Measurements from ENCODE around the gene GNB3. TPM values are rescaled to one million over a fixed set of nuclear protein-coding genes. Genes with fewer than 3 reads are reported as not detected.

Gene GNB3
- 0.72 to 3.3 TPM (median 2.2 TPM) in 5 replicates for total RNA-seq (2022; extraction: Qiagen RNA extraction)

DNA sequence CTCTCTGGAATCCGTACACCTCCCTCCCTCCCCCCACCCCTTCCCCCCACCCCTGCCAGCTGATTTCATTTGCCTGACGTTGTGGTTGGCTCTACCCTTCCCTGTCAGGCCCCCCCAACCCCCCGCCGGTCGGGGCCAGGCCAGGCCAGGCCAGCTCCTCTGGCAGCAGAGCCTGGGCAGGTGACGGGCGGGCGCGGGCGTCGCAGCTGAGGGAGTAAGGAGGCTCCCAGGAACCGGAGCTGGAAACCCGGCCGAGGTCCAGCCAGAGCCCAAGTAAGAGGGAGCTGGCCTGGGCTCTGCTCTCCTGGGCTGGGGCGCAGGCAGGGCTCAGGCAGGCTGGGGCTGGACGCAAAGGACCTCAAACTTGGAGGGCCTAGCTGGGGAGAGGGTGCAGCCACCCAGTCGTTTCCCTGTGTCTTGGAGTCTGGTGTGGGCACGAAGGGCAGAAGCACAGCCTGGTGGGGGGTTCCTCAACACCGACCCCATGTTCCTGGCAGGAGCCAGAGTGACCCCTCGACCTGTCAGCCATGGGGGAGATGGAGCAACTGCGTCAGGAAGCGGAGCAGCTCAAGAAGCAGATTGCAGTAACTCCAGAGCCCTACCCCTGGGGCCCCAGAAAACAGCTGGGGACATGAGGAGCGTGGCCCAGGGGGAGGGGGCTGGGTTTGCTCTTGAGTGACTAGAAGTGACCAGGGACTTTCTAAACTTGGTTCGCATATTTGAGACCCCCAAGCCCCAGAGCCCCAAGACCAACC, at the start of gene GNB3:
Gene GNB3 (plus strand): TSS at position 165 of the 755 bp plus-strand sequence. CDS start 363 bp downstream, at position 528.

DNA sequence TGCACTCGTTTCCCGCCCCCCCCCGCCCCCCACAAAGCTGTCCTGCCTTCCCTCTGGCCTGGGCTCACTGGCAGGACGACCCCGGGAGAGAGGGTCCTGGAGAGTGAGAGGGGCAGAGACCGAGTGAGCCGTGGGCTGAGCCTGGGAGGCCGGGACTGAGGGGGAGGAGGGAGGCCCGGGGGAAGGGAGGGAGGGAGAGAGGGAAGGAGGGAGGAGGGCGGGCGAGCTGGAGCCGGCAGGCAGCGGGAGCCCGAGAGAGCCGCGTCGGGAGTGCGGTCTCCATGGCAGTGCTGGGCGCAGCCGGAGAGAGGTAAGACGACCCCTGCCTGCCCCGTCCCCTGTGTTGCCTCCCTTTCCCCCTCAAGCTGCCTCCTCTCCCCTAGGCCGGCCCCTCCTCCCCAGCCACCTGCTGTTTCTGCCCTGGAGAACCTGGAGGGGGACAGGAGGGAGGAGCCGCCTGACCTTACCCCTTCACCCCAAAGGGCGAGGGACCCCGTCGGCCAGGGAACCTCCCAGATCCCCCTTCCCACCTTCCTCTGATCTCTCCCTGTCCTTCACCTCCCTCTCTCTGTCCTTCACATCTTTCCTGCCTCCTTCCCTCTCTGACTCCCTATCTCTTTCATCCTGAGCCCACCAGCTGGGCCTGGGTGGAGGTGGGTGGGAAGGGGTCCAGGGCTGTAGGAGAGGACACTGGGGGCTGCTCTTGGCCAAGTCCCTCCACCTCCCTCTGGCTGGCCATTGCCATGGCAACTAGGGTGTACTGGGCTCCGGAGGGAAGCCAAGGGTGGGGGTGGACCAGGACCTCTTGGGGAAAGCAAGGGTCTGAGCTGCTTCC, 18.9 kb upstream of the GNB3 start, which contains the start of gene GPR162:
Gene GPR162 (plus strand): TSS at position 231 of the 835 bp plus-strand sequence. CDS start 2,078 bp downstream, outside the sequence.

DNA sequence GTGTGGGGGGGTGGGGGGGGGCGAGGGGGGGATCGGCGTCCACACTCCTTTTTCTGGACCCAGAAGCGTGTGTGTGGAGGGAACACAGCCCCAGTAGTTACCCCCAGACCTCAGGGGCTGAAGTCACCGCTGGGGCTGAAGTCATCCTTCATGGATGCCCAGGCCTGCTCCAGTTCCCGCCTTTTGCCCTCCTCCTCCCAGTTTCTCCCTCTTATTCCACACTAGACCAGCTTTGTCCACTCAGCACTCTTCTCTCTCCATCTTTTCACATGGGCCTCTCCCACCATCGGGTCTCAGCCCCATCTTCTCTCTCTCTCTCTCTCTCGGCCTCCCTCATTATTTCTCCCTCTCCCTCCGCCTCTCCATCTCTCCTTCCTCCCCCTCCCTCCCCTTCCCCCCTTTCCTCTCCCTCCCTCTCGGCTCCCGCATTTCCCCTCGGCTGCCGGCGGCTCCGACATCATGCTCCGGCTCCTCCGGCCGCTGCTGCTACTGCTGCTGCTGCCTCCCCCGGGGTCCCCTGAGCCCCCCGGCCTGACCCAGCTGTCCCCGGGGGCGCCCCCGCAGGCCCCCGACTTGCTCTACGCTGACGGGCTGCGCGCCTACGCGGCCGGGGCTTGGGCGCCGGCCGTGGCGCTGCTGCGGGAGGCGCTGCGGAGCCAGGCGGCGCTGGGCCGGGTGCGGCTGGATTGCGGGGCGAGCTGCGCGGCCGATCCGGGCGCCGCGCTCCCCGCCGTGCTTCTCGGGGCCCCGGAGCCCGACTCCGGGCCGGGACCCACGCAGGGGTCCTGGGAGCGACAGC, 12.5 kb upstream of the GNB3 start, which contains the start of gene P3H3:
Gene P3H3 (plus strand): TSS at position 426 of the 799 bp plus-strand sequence. CDS start 34 bp downstream, at position 460.

DNA sequence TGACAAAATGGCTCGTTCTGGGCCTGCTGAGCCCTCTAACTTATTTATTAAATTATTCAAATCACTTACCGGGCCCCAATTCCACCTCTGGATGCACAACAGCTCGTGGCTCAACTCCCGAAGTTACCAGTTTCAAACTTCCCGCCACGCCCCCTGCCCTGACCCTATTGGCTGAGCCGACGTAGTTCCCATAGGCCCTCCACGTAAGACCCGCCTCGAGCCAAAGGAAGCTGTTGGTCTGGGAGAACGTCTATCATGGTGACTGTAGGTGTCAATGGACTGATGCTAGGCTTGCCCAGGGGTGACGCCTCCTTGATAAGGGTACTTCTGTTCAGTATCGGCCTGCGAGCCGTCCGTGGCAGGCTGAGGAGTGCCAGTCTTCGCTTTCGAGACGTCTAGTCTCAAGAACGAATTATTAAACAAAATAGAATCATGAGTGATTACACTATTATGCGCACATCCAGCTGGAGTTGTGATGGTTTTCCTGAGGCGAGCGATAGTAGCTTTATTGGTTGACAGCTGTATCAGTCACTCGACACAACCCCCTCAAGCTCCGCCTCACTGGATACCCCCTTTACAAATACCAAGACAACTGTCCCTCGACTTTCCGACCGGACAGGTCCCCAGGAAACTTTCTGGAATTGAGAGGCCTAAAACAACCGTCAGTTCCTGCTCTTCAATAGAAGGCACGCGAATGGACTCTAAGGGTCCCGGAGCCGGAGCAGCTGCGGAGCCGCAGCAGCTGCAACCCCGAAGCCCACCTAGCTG, 10.6 kb downstream of the GNB3 start, which contains the start of gene CDCA3:
Gene CDCA3 (minus strand): TSS at position 134 of the 768 bp plus-strand sequence. CDS start 334 bp downstream, outside the sequence.

DNA sequence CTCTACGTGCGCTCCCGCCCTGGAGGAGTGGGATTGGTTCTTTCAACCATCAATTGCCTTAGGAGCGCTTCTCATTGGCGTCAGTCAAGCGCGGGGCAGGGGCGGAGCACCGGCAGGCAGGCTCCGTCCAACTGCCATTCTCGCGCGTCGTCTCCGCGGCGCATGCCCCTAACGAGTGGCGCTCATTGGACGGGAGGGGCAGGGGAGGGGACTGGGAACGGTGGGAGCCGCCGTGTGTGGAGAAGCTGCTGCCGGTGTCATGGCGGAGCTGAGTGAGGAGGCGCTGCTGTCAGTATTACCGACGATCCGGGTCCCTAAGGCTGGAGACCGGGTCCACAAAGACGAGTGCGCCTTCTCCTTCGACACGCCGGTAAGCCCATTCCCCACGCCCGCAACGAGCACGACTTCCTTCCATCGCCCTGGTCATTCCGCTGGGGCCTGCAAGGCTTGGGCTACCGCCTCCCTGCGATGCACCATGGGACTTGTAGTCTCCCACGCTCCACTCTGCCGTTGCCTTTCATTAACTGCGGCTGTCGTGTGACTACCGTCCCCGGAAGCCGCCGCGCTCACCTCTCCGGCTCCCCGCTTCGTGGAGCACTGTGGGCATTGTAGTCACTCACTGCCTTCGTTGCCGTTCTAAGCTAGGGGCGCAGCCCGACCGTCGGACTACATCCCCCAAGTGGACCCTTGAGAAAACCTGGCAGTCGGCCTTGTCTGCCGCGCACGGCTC, 11.4 kb downstream of the GNB3 start, which contains the start of gene USP5:
Gene USP5 (plus strand): TSS at position 230 of the 730 bp plus-strand sequence. CDS start 30 bp downstream, at position 260.

DNA sequence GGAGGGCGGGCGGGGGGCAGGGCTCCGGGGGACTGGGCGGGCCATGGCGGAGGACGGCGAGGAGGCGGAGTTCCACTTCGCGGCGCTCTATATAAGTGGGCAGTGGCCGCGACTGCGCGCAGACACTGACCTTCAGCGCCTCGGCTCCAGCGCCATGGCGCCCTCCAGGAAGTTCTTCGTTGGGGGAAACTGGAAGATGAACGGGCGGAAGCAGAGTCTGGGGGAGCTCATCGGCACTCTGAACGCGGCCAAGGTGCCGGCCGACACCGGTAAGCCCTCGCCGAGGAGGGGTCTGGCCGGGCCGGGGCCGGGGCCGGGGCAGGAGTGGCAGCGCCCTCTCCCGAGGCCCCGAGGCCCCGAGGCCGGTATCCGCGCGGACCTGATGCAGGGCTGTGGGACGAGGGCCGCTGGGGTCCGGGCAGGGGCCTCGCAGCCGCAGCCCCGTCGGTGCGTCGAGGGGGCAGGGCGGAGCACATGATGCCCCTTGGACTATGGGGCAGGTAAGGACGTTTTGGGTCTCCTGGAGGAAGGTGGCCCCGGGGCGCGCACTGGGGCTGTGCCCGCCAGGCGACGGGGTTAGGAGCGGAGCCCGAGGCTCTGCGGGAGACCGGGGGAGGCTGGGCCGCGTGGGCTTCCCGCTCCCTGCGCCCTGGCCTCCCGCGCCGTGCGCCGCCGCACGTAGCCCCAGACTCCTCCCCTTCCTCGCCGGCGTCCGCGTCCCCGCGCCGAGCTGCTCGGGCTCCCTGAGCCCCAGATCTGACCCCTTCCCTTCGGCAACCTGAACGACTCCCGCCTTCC, 26.9 kb downstream of the GNB3 start, which contains the start of gene TPI1:
Gene TPI1 (plus strand): TSS at position 119 of the 798 bp plus-strand sequence. CDS start 36 bp downstream, at position 155.

DNA sequence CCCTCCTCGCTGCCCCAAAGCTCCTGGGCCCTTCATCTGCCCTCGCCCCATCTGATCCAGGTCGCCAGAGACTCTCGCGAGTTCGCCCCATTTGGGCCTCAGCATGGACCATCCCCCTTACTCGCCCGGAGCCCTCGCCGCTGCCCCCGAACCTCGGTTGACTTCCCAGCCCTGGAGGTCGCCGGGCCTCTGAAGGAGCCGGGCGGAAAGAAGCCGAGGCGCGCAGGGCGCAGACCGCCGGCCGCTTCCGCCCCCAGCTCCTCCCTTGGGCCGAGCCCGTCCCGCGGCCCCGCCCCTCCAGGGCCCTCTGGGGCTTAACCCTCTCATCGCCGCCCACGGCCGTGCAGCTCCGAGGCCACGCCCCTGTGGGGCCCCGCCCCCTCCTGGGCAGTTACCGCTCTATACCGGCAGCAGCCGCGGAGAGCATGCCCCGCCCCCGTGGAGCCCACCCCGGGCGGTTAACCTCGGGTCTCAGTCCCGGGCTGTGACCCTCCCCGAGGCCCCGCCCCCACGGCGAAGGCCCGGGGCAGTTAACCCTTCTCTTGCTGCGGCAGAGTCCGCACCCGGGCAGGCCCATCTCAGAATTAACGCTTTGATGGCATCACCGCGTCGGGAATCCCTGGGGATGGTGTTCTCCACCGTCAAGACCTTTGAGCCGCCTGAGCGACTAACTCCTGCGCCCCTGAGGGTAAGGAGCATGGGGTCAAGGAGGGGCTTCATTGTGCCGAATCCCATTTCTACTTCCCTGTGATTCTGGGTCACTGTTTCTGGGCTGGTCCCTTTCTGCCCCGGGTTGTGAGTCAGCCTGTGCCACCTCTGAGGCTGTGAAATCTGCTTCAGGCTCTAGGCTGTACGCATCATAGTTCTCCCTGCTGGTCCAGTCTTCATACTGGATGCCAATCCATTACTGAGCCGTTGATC, 32.6 kb downstream of the GNB3 start, which contains the start of gene SPSB2:
Gene SPSB2 (minus strand): TSS at position 210 of the 921 bp plus-strand sequence. CDS start 402 bp downstream, outside the sequence.

Other genes starting within 250 kb of the GNB3 start
- gene CHD4, start 233.5 kb upstream of the GNB3 start, total RNA-seq (2022; extraction: Qiagen RNA extraction): 62.1 to 82.8 TPM (median 64.0 TPM) in 5 replicates
- 0.45 to 0.81 TPM (median 0.70 TPM) in 5 replicates for gene LPAR5, start 205.0 kb upstream of the GNB3 start, total RNA-seq (2022; extraction: Qiagen RNA extraction)
- gene ACRBP, start 193.5 kb upstream of the GNB3 start, total RNA-seq (2022; extraction: Qiagen RNA extraction): 0.11 to 0.34 TPM (median 0.16 TPM) in 5 replicates
- 13.6 to 21.5 TPM (median 16.8 TPM) in 5 replicates for gene ING4, start 177.8 kb upstream of the GNB3 start, total RNA-seq (2022; extraction: Qiagen RNA extraction)
- 53.9 to 63.5 TPM (median 60.1 TPM) in 5 replicates for gene ZNF384, start 151.6 kb upstream of the GNB3 start, total RNA-seq (2022; extraction: Qiagen RNA extraction)
- gene PIANP, start 140.1 kb upstream of the GNB3 start, total RNA-seq (2022; extraction: Qiagen RNA extraction): 0.68 to 1.2 TPM (median 0.92 TPM) in 5 replicates
- gene COPS7A, start 116.9 kb upstream of the GNB3 start, total RNA-seq (2022; extraction: Qiagen RNA extraction): 44.2 to 60.2 TPM (median 57.6 TPM) in 5 replicates
- gene MLF2, start 87.8 kb upstream of the GNB3 start, total RNA-seq (2022; extraction: Qiagen RNA extraction): 259 to 324 TPM (median 305 TPM) in 5 replicates
- gene PTMS, start 74.6 kb upstream of the GNB3 start, total RNA-seq (2022; extraction: Qiagen RNA extraction): 629 to 1,030 TPM (median 870 TPM) in 5 replicates
- 0.65 to 2.0 TPM (median 1.3 TPM) in 5 replicates for gene LAG3, start 68.4 kb upstream of the GNB3 start, total RNA-seq (2022; extraction: Qiagen RNA extraction)
- gene CD4, start 51.4 kb upstream of the GNB3 start, total RNA-seq (2022; extraction: Qiagen RNA extraction): 0.03 TPM in 1 of 5 replicates, not detected in the others
- gene GPR162, start 19.1 kb upstream of the GNB3 start, total RNA-seq (2022; extraction: Qiagen RNA extraction): 0.27 to 0.57 TPM (median 0.42 TPM) in 5 replicates
- gene P3H3, start 12.5 kb upstream of the GNB3 start, total RNA-seq (2022; extraction: Qiagen RNA extraction): 21.7 to 32.2 TPM (median 30.7 TPM) in 5 replicates
- 80.3 to 93.7 TPM (median 82.1 TPM) in 5 replicates for gene CDCA3, start 10.4 kb downstream of the GNB3 start, total RNA-seq (2022; extraction: Qiagen RNA extraction)
- 77.6 to 88.5 TPM (median 80.3 TPM) in 5 replicates for gene USP5, start 11.2 kb downstream of the GNB3 start, total RNA-seq (2022; extraction: Qiagen RNA extraction)
- 1,409 to 1,690 TPM (median 1,628 TPM) in 5 replicates for gene TPI1, start 26.6 kb downstream of the GNB3 start, total RNA-seq (2022; extraction: Qiagen RNA extraction)
- 17.4 to 28.9 TPM (median 28.5 TPM) in 5 replicates for gene SPSB2, start 32.4 kb downstream of the GNB3 start, total RNA-seq (2022; extraction: Qiagen RNA extraction)
- 16.5 to 20.4 TPM (median 16.8 TPM) in 5 replicates for gene LRRC23, start 63.9 kb downstream of the GNB3 start, total RNA-seq (2022; extraction: Qiagen RNA extraction)
- 41.3 to 46.2 TPM (median 44.7 TPM) in 5 replicates for gene ENO2, start 73.7 kb downstream of the GNB3 start, total RNA-seq (2022; extraction: Qiagen RNA extraction)
- gene ATN1, start 87.0 kb downstream of the GNB3 start, total RNA-seq (2022; extraction: Qiagen RNA extraction): 51.6 to 79.2 TPM (median 76.7 TPM) in 5 replicates
- not detected in 5 replicates for gene RNU7-1, start 102.9 kb downstream of the GNB3 start, total RNA-seq (2022; extraction: Qiagen RNA extraction)
- 264 to 326 TPM (median 313 TPM) in 5 replicates for gene C12orf57, start 103.1 kb downstream of the GNB3 start, total RNA-seq (2022; extraction: Qiagen RNA extraction)
- 9.3 to 14.3 TPM (median 12.6 TPM) in 5 replicates for gene PTPN6, start 110.4 kb downstream of the GNB3 start, total RNA-seq (2022; extraction: Qiagen RNA extraction)
- 293 to 340 TPM (median 337 TPM) in 5 replicates for gene PHB2, start 129.7 kb downstream of the GNB3 start, total RNA-seq (2022; extraction: Qiagen RNA extraction)
- gene EMG1, start 130.0 kb downstream of the GNB3 start, total RNA-seq (2022; extraction: Qiagen RNA extraction): 59.7 to 67.3 TPM (median 63.4 TPM) in 5 replicates
- 27.0 to 31.7 TPM (median 28.9 TPM) in 5 replicates for gene LPCAT3, start 177.6 kb downstream of the GNB3 start, total RNA-seq (2022; extraction: Qiagen RNA extraction)
- 38.3 to 57.7 TPM (median 41.9 TPM) in 5 replicates for gene C1S, start 219.8 kb downstream of the GNB3 start, total RNA-seq (2022; extraction: Qiagen RNA extraction)